Fibroblast of lung (primary cell): ENCODE measurements around the gene STAT3. TPM values are rescaled to one million over a fixed set of nuclear protein-coding genes. Genes with fewer than 3 reads are reported as not detected.
"Not testable (repeated sequence)": the region's sequence is repeated elsewhere in the genome, so short reads cannot be mapped to it uniquely, and the experiment has no call there.

ENCODE experiments used
- DNase-seq, 2 donors: peaks; one replicate each; pipeline versions ENCODE4 v3.0.0 to v3.0.0-alpha.2; 2010; ENCODE audit warnings: low read depth in 2 of 2
- H2AFZ ChIP-seq: 2 replicates; pipeline ENCODE4 v1.5.1; 2012; ENCODE audit warnings: low read length, control low read depth, inconsistent platforms
- H3K27ac ChIP-seq: 2 replicates; pipeline ENCODE4 v1.5.1; 2011; ENCODE audit warnings: low read length, control low read depth; ENCODE audit not compliant: insufficient read depth
- H3K27me3 ChIP-seq: 2 replicates; pipeline ENCODE4 v1.5.1; 2011; ENCODE audit warnings: mild to moderate bottlenecking, low read length; ENCODE audit not compliant: control insufficient read depth, insufficient read depth
- H3K36me3 ChIP-seq: 2 replicates; pipeline ENCODE4 v1.5.1; 2011; ENCODE audit warnings: low read length; ENCODE audit not compliant: control insufficient read depth, insufficient read depth
- H3K4me1 ChIP-seq: 2 replicates; pipeline ENCODE4 v1.5.1; 2011; ENCODE audit warnings: low read length; ENCODE audit not compliant: control insufficient read depth, insufficient read depth; ENCODE audit errors: extremely low read depth
- H3K4me2 ChIP-seq: 2 replicates; pipeline ENCODE4 v1.5.1; 2011; ENCODE audit warnings: low read length, control low read depth; ENCODE audit not compliant: insufficient read depth; ENCODE audit errors: extremely low read depth
- H3K4me3 ChIP-seq, 4 experiments: fragments of 200-600 bp in 1 of 4; sonication (generic) in 1 of 4; replicated peaks in 1 of 4; 2 replicates each; pipeline ENCODE4 v1.5.1; 2011 to 2016; ENCODE audit warnings: low read length in 4 of 4, low read depth in 3 of 4, mild to moderate bottlenecking in 3 of 4, control low read depth in 2 of 4, inconsistent platforms in 1 of 4, mixed read lengths in 1 of 4; ENCODE audit not compliant: insufficient read depth in 1 of 4; ENCODE audit errors: control extremely low read depth in 1 of 4
- H3K79me2 ChIP-seq: 2 replicates; pipeline ENCODE4 v1.5.1; 2012; ENCODE audit warnings: mild to moderate bottlenecking, low read length, inconsistent platforms; ENCODE audit not compliant: control insufficient read depth, insufficient read depth
- H3K9ac ChIP-seq: 2 replicates; pipeline ENCODE4 v1.5.1; 2011; ENCODE audit warnings: mild to moderate bottlenecking, low read length, control low read depth; ENCODE audit not compliant: insufficient read depth
- H3K9me3 ChIP-seq: 2 replicates; pipeline ENCODE4 v1.5.1; 2012; ENCODE audit warnings: low read depth, low read length; ENCODE audit not compliant: control insufficient read depth, insufficient read depth
- H4K20me1 ChIP-seq: 2 replicates; pipeline ENCODE4 v1.5.1; 2011; ENCODE audit warnings: low read length; ENCODE audit not compliant: control insufficient read depth, insufficient read depth; ENCODE audit errors: extremely low read depth
- EZH2 ChIP-seq: IDR thresholded peaks from 2 replicates; pipeline ENCODE4 v1.5.1; 2012; ENCODE audit warnings: low read length, control low read depth, mild to moderate bottlenecking; ENCODE audit errors: missing control alignments
- polyA plus RNA-seq, 2 donors: library from polyadenylated mRNA; depleted of rRNA in 1 of 2; stranded (reverse) in 1 of 2; unstranded in 1 of 2; fragments of >200 nt; gene quantifications; 2 replicates each; pipeline ENCODE4 v1.2.1, GENCODE V29; 2011 to 2012; ENCODE audit warnings: missing spikeins in 1 of 2
- total RNA-seq: library from RNA; depleted of rRNA; stranded (reverse); fragments of >200 nt; gene quantifications from 2 replicates; pipeline ENCODE4 v1.2.1, GENCODE V29; 2014
- TF ChIP-seq, protein P1 (sequence below), 2 donors: IDR thresholded peaks in 1 of 2; conservative IDR thresholded peaks in 1 of 2; 1 replicate in 1 of 2; 2 replicates in 1 of 2; pipeline ENCODE4 v1.5.1; 2011 to 2012; ENCODE audit warnings: low read length in 2 of 2, control low read depth in 1 of 2, inconsistent platforms in 1 of 2, low read depth in 1 of 2, mild to moderate bottlenecking in 1 of 2

Gene STAT3
- total and polyA plus RNA-seq, 2 donors (not counting 1 experiment from before 2014, with no cell fraction given) = 75.0 to 101 TPM

DNA sequence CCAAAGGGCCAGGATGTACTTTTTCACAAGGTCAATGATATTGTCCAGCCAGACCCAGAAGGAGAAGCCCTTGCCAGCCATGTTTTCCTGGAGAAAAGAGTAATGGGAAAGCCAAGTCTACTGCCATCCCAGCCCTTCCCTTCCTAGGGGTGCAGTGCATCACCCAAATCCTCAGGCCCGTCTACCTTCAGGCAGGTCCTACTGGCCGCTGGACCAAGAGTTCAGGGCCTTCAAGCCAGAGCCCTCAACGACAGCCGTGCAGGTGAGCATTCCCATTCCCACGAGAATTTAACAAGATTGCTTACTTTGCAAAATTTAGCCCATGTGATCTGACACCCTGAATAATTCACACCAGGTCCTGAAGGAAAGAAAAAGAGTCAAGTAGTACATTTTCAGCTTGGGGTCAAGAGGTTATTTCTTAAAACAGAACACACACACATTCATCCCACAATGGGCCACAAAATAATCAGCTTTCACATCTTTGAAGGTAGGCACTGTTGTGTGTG, 64.9 kb downstream of the STAT3 start:
- Histone ChIP-seq H3K27me3 (no peaks in the 10 kb centered on the region), H2AFZ (no peak overlapping the region), H4K20me1 (no peaks in the 10 kb centered on the region), H3K4me2 (no peak overlapping the region), H3K36me3 (peaks cover 21% of the 10 kb centered on the region), H3K9ac (no peak overlapping the region), H3K9me3 (no peaks in the 10 kb centered on the region), H3K4me1 (peaks cover 7% of the 10 kb centered on the region), H3K79me2 (no peaks in the 10 kb centered on the region), H3K4me3 (no peak overlapping the region), H3K27ac (no peak overlapping the region)
- DNase-seq = no peak
- TF ChIP-seq, protein P1, sequence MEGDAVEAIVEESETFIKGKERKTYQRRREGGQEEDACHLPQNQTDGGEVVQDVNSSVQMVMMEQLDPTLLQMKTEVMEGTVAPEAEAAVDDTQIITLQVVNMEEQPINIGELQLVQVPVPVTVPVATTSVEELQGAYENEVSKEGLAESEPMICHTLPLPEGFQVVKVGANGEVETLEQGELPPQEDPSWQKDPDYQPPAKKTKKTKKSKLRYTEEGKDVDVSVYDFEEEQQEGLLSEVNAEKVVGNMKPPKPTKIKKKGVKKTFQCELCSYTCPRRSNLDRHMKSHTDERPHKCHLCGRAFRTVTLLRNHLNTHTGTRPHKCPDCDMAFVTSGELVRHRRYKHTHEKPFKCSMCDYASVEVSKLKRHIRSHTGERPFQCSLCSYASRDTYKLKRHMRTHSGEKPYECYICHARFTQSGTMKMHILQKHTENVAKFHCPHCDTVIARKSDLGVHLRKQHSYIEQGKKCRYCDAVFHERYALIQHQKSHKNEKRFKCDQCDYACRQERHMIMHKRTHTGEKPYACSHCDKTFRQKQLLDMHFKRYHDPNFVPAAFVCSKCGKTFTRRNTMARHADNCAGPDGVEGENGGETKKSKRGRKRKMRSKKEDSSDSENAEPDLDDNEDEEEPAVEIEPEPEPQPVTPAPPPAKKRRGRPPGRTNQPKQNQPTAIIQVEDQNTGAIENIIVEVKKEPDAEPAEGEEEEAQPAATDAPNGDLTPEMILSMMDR (conservative IDR thresholded peaks at IDR 0.05 in 1 of 2, IDR thresholded peaks at IDR 0.05 in 1 of 2; ENCODE audit: low read depth in 1 of 2, low read length in 2 of 2) = no peak
- TF ChIP-seq EZH2 = no peak

DNA sequence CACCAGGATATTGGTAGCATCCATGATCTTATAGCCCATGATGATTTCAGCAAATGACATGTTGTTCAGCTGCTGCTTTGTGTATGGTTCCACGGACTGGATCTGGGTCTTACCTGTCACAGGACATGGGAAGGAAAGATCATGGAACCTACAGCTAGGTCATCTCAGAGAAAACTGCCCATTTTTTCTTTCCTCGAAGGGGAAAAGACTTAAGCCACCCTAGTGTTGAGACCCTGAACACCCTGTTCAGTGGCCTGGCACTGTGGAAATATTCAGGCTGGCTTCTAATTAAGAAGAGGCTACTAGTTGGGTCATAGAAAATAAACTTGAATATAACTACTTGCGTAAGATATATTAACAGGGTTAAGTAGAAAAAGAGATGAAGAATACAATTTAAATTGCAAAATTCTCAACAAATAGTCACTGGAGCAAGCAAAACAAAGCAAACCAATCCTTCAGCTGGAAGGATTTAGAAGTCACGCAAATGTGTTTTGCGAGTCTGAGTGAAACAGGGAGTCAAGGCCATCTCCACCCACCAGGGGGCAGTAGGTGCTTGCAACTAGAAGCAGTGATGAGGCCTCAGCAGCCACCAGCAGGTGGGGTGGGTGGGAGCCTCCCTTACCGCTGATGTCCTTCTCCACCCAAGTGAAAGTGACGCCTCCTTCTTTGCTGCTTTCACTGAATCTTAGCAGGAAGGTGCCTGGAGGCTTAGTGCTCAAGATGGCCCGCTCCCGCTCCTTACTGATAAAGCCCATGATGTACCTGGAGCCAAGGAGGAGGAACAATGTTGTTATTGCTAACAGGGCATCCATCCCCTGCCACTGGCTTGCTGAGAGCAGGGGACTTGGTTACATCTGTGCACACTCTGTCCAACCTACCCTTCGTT, 65.6 kb downstream of the STAT3 start:
- Histone ChIP-seq H2AFZ (no peak overlapping the region), H3K9me3 (no peaks in the 10 kb centered on the region), H3K4me1 (peaks cover 7% of the 10 kb centered on the region), H3K27me3 (no peaks in the 10 kb centered on the region), H3K36me3 (peaks cover 21% of the 10 kb centered on the region), H3K4me2 (no peak overlapping the region), H4K20me1 (no peaks in the 10 kb centered on the region), H3K9ac (no peak overlapping the region), H3K27ac (no peak overlapping the region), H3K79me2 (no peaks in the 10 kb centered on the region), H3K4me3 (no peak overlapping the region)
- DNase-seq = peak; percentile 88 to 93
- no peak for TF ChIP-seq EZH2
- TF ChIP-seq, protein P1 (conservative IDR thresholded peaks at IDR 0.05 in 1 of 2, IDR thresholded peaks at IDR 0.05 in 1 of 2; ENCODE audit: low read depth in 1 of 2, low read length in 2 of 2) = peak; percentile 100

DNA sequence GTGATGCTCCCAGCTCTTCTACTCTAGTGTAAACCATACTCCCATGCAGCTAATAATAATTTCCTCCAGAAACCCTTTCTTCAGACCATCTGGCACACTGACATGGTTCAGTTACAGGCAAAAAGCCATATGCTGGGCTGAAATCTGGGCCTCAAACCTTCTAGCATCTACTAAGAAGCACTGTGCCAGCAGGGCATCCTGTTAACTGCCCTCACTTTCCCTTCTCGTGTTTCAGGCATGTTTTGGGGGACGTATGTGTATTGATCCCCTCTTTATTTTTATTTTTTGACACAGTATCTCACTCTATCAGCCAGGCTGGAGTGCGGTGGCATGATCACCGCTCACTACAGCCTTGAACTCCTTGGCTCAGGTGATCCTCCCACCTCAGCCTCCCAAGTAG, 66.7 kb downstream of the STAT3 start:
- TF ChIP-seq, protein P1 (conservative IDR thresholded peaks at IDR 0.05 in 1 of 2, IDR thresholded peaks at IDR 0.05 in 1 of 2; ENCODE audit: low read depth in 1 of 2, low read length in 2 of 2) = no peak
- no peak for TF ChIP-seq EZH2
- H3K79me2 ChIP-seq = no peaks in the 10 kb centered on the region

DNA sequence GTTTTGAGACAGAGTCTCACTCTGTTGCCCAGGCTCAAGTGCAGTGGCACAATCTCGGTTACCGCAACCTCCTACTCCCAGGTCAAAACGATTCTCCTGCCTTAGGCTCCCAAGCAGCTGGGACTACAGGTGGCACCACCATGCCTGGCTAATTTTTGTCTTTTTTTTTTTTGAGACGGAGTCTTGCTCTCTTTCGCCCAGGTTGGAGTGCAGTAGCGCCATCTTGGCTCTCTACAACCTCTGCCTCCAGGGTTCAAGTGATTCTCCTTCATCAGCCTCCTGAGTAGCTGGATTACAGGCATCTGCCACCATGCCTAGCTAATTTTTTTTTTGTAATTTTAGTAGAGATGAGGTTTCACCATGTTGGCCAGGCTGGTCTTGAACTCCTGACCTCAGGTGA, 70.3 kb downstream of the STAT3 start:
- H3K4me3 ChIP-seq, H4K20me1 ChIP-seq, H3K4me2 ChIP-seq, H3K9ac ChIP-seq, H3K4me1 ChIP-seq, H3K79me2 ChIP-seq, DNase-seq, H3K9me3 ChIP-seq, H3K27ac ChIP-seq, H2AFZ ChIP-seq, H3K27me3 ChIP-seq: not testable (repeated sequence)
- peaks cover 15% of the 10 kb centered on the region for H3K36me3 ChIP-seq

More for the DNA sequence above, 66.7 kb downstream of the STAT3 start:
- Histone ChIP-seq H4K20me1 (no peaks in the 10 kb centered on the region), H3K9me3 (no peaks in the 10 kb centered on the region), H3K4me2 (no peak overlapping the region), H3K4me1 (peaks cover 7% of the 10 kb centered on the region), H3K36me3 (peaks cover 23% of the 10 kb centered on the region), H3K27me3 (no peaks in the 10 kb centered on the region), H3K9ac (no peak overlapping the region), H2AFZ (no peak overlapping the region), H3K4me3 (no peak overlapping the region), H3K27ac (no peak overlapping the region)
- no peak for DNase-seq
